Adrenal gland (tissue), 12 donors: ENCODE data around the gene ZNF117. TPM values are rescaled to one million over a fixed set of nuclear protein-coding genes. Genes with fewer than 3 reads are reported as not detected.

Experiments used
- polyA plus RNA-seq, 3 donors: library from polyadenylated mRNA; stranded (reverse); fragments of 200-250 nt in 2 of 3; fragments of 350-450 nt in 1 of 3; fragmentation: Illumina TruSeq in 1 of 3; extraction: RNeasy Lipid Tissue Mini Kit (QIAGEN cat#74804) in 1 of 3; gene quantifications; one replicate each; pipeline ENCODE4 v1.2.3, GENCODE V29; 2013 to 2014
- small RNA-seq, 2 donors: library from RNA; depleted of rRNA; stranded (forward); fragments of <200 nt; gene quantifications; one replicate each; pipeline ENCODE3, GENCODE V24; 2016
- total RNA-seq, 9 donors: library from RNA; depleted of rRNA in 4 of 9; stranded (reverse); fragments of >200 nt in 4 of 9; fragments of 120-200 nt in 1 of 9; fragmentation: NEBNext Ultra II Directional in 1 of 9; extraction: Animal tissue kit (Norgen Biotek cat#: 25700) in 1 of 9; gene quantifications; one replicate each; pipeline versions ENCODE4 v1.1.0 to v1.2.4, GENCODE V29; 2013 to 2023
- donor health status: healthy with polysubstance abuse.
- donor health status: Bipolar disorder and iron deficiency.
- donor health status: DM: yes; HTN: yes; CAD: no.
- donor health status: DM: no; HTN: no; CAD: no.
- donor health status: DM: no; HTN: no; CAD: no.
- donor health status: DM: yes; HTN: yes; CAD: no.

ZNF117 gene
- total and polyA plus RNA-seq, 12 donors = 12.0 to 145 (median 39.9) TPM

Small RNA genes within 50 kb of the gene (small RNA-seq; reads per million reads assigned to genes)
- 0 reads per million in 2 donors for gene RNU6-1229P

Other genes with a start within 250 kb of the ZNF117 start
- 10 to 100 TPM in 6 of 9 donors, 1 to 10 TPM in 3; 6.1 to 29.3 (median 15.0) TPM for gene ZNF138, start 196.6 kb downstream of the ZNF117 start, total RNA-seq
- gene ZNF138, start 196.6 kb downstream of the ZNF117 start, polyA plus RNA-seq = 10 to 100 TPM; 10.9 to 23.5 (median 12.0) TPM
- 1 to 10 TPM; 2.1 to 9.2 (median 4.8) TPM for gene ZNF273, start 87.8 kb downstream of the ZNF117 start, total RNA-seq
- 1 to 10 TPM; 3.0 to 9.0 (median 6.5) TPM for gene ZNF273, start 87.8 kb downstream of the ZNF117 start, polyA plus RNA-seq
- 100 to 1,000 TPM in 3 of 9 donors, 10 to 100 TPM in 6; 37.6 to 271 (median 71.2) TPM for gene ERV3-1, start 15.7 kb upstream of the ZNF117 start, total RNA-seq
- gene ERV3-1, start 15.7 kb upstream of the ZNF117 start, polyA plus RNA-seq = 10 to 100 TPM in 2 of 3 donors, 1 to 10 TPM in 1; 9.6 to 67.7 (median 18.6) TPM